Smooth muscle cell (in vitro differentiated cells): Measurements from ENCODE around the gene TSR1. TPM values are rescaled to one million over a fixed set of nuclear protein-coding genes. Genes with fewer than 3 reads are reported as not detected.

ENCODE experiments used
- DNase-seq: peaks from one replicate; lab custom pipeline; 2025; ENCODE audit not compliant: unreplicated experiment; lab: John Stamatoyannopoulos, UW
- H2AFZ ChIP-seq: fragments of 200-600 bp; sonication (generic); 2 replicates; pipeline ENCODE4 v1.6.0; 2016; ENCODE audit warnings: antibody characterized with exemption, low read depth, mild to moderate bottlenecking
- H3F3A ChIP-seq: fragments of 200-600 bp; sonication (generic); 2 replicates; pipeline ENCODE4 v1.6.0; 2017; ENCODE audit warnings: antibody characterized with exemption, low read depth
- H3K27ac ChIP-seq: fragments of 200-600 bp; sonication (generic); 2 replicates; pipeline ENCODE4 v1.5.1; 2016; ENCODE audit warnings: low read depth, mild to moderate bottlenecking
- H3K27me3 ChIP-seq: fragments of 200-600 bp; sonication (generic); 2 replicates; pipeline ENCODE4 v1.6.1; 2016; ENCODE audit warnings: low read depth, mild to moderate bottlenecking
- H3K36me3 ChIP-seq: fragments of 200-600 bp; sonication (generic); 2 replicates; pipeline ENCODE4 v1.5.1; 2016; ENCODE audit warnings: low read depth
- H3K4me1 ChIP-seq: fragments of 200-600 bp; sonication (generic); 2 replicates; pipeline ENCODE4 v1.5.1; 2016; ENCODE audit warnings: low read depth
- H3K4me2 ChIP-seq: fragments of 200-600 bp; sonication (generic); 2 replicates; pipeline ENCODE4 v1.6.0; 2016; ENCODE audit warnings: mild to moderate bottlenecking
- H3K4me3 ChIP-seq: fragments of 200-600 bp; sonication (generic); 2 replicates; pipeline ENCODE4 v1.5.1; 2016; ENCODE audit warnings: mild to moderate bottlenecking
- H3K79me2 ChIP-seq: fragments of 200-600 bp; sonication (generic); 2 replicates; pipeline ENCODE4 v1.6.0; 2016; ENCODE audit warnings: low read depth, mild to moderate bottlenecking
- H3K9ac ChIP-seq: fragments of 200-600 bp; sonication (generic); 2 replicates; pipeline ENCODE4 v1.6.0; 2016; ENCODE audit warnings: low read depth
- H3K9me3 ChIP-seq: fragments of 200-600 bp; sonication (generic); replicated peaks from 2 replicates; pipeline ENCODE4 v1.5.1; 2016; ENCODE audit warnings: low read depth
- H4K20me1 ChIP-seq: fragments of 200-600 bp; sonication (generic); 2 replicates; pipeline ENCODE4 v1.6.0; 2016; ENCODE audit warnings: low read depth
- CTCF ChIP-seq: fragments of 200-600 bp; sonication (generic); IDR thresholded peaks from 2 replicates; pipeline ENCODE4 v1.5.1; 2017; ENCODE audit warnings: borderline replicate concordance, mild to moderate bottlenecking, antibody characterized with exemption; ENCODE audit not compliant: insufficient read depth, poor library complexity, severe bottlenecking
- WGBS: methylation state at CpG from one replicate; pipeline ENCODE4 v1.1.7; 2016; ENCODE audit warnings: low lambda C conversion rate; 5-methylcytosine and 5-hydroxymethylcytosine counted together
- polyA plus RNA-seq: library from polyadenylated mRNA; unstranded; fragments of >200 nt; fragmentation: Nextera tagmentation; extraction: Ambion mirVana; gene quantifications from 2 replicates; pipeline ENCODE4 v1.2.1, GENCODE V29; 2016
- total RNA-seq: library from RNA; depleted of rRNA; stranded (reverse); fragments of >200 nt; gene quantifications from 2 replicates; pipeline ENCODE4 v1.2.3, GENCODE V29; 2014

Gene TSR1
- total and polyA plus RNA-seq, 2 experiments from 2014 or later = 17.6 to 39.5 TPM

- no peak overlapping the region for H3K4me2 ChIP-seq
- H3K27me3 ChIP-seq = no peaks in the 10 kb centered on the region
- no peak overlapping the region for H3K4me3 ChIP-seq
- H3K4me1 ChIP-seq = peaks cover 6% of the 10 kb centered on the region
- 97% methylated on average over 12 of the region's 12 CpGs for WGBS
- H3F3A ChIP-seq = no peaks in the 10 kb centered on the region
- peaks cover 81% of the 10 kb centered on the region for H3K79me2 ChIP-seq
- peaks cover 66% of the 10 kb centered on the region for H4K20me1 ChIP-seq
- H3K9me3 ChIP-seq = no peaks in the 10 kb centered on the region
- TF ChIP-seq CTCF = no peak
- DNase-seq = no peak
- no peak overlapping the region for H2AFZ ChIP-seq
- no peak overlapping the region for H3K27ac ChIP-seq
- H3K9ac ChIP-seq = no peak overlapping the region
- peaks cover 4% of the 10 kb centered on the region for H3K36me3 ChIP-seq
Observed at GRCh38 chr17:2299136-2299535, 37.1 kb downstream of the TSR1 start.

- peaks cover 79% of the 10 kb centered on the region for H4K20me1 ChIP-seq
- H3K27ac ChIP-seq = no peak overlapping the region
- no peaks in the 10 kb centered on the region for H3K9me3 ChIP-seq
- 94% methylated on average over 5 of the region's 5 CpGs for WGBS
- no peak overlapping the region for H3K4me2 ChIP-seq
- no peaks in the 10 kb centered on the region for H3K27me3 ChIP-seq
- TF ChIP-seq CTCF = no peak
- H2AFZ ChIP-seq = no peak overlapping the region
- no peak for DNase-seq
- no peak overlapping the region for H3K4me3 ChIP-seq
- peaks cover 4% of the 10 kb centered on the region for H3K36me3 ChIP-seq
- H3K9ac ChIP-seq = no peak overlapping the region
- H3F3A ChIP-seq = no peaks in the 10 kb centered on the region
- peaks cover 3% of the 10 kb centered on the region for H3K4me1 ChIP-seq
- H3K79me2 ChIP-seq = peaks cover 73% of the 10 kb centered on the region
Observed at GRCh38 chr17:2297023-2297422, 39.2 kb downstream of the TSR1 start.

- Histone ChIP-seq H3K27ac (no peak overlapping the region), H3K9me3 (no peaks in the 10 kb centered on the region), H3K27me3 (no peaks in the 10 kb centered on the region), H4K20me1 (peaks cover 67% of the 10 kb centered on the region), H3K79me2 (peaks cover 58% of the 10 kb centered on the region), H3K36me3 (peaks cover 4% of the 10 kb centered on the region), H3K4me3 (no peak overlapping the region), H3F3A (no peaks in the 10 kb centered on the region), H3K4me1 (no peaks in the 10 kb centered on the region), H3K9ac (no peak overlapping the region), H3K4me2 (no peak overlapping the region), H2AFZ (no peak overlapping the region)
- WGBS = 100% methylated on average over 1 of the region's 1 CpG
- DNase-seq = no peak
- no peak for TF ChIP-seq CTCF
Observed at GRCh38 chr17:2295575-2295974, 40.7 kb downstream of the TSR1 start.

- Histone ChIP-seq H3F3A (no peaks in the 10 kb centered on the region), H3K9ac (no peak overlapping the region), H3K79me2 (peaks cover 29% of the 10 kb centered on the region), H3K27me3 (no peaks in the 10 kb centered on the region), H2AFZ (no peak overlapping the region), H3K36me3 (peaks cover 11% of the 10 kb centered on the region), H3K4me2 (no peak overlapping the region), H3K27ac (peak overlapping the region; percentile 65), H3K4me1 (no peaks in the 10 kb centered on the region), H3K4me3 (no peak overlapping the region), H4K20me1 (peaks cover 52% of the 10 kb centered on the region), H3K9me3 (no peaks in the 10 kb centered on the region)
- no peak for DNase-seq
- no peak for TF ChIP-seq CTCF
- 65% methylated on average over 2 of the region's 2 CpGs for WGBS
Observed at GRCh38 chr17:2292100-2292499, 44.2 kb downstream of the TSR1 start.
